ENCODE measurements around the gene FLOT1. TPM values are rescaled to one million over a fixed set of nuclear protein-coding genes. Genes with fewer than 3 reads are reported as not detected.

Gene FLOT1
- total and polyA plus RNA-seq, 8 donors: 115 to 206 (median 124) TPM

DNA sequence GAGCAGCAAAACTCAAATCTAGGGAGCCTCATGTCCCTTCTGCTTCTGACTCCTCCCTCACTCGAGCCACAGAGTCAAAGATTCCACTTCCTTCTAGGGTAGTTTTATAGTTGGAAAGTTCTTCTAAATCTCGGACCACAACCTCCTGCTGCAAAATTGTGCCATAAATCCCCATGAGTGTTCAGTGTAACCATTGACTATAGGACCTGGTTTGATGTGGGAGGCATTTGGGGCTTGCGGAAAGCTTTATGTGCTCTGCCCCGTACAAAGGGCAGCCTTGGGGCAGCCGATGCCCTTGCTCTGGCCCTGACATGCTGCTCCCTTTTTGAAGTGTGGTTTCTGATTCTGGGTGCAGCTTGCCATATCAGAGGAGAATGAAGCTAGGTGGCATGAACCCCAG is 45.5 kb upstream of the FLOT1 start:
- Histone ChIP-seq H3K9me3 (no peaks in the 10 kb centered on the region), H3K36me3 (no peaks in the 10 kb centered on the region), H3K27ac (peak overlapping the region in 1 of 2 donors; percentile 95), H3K4me1 (peaks cover under 1 to 68% of the 10 kb centered on the region in 2 donors), H3K4me3 (no peak overlapping the region), H3K27me3 (no peaks in the 10 kb centered on the region)
- no peak for DNase-seq
- peak; percentile 30 for ATAC-seq
- intact Hi-C loops (cut with DNase I): no loop called here
- TF ChIP-seq, protein P1, sequence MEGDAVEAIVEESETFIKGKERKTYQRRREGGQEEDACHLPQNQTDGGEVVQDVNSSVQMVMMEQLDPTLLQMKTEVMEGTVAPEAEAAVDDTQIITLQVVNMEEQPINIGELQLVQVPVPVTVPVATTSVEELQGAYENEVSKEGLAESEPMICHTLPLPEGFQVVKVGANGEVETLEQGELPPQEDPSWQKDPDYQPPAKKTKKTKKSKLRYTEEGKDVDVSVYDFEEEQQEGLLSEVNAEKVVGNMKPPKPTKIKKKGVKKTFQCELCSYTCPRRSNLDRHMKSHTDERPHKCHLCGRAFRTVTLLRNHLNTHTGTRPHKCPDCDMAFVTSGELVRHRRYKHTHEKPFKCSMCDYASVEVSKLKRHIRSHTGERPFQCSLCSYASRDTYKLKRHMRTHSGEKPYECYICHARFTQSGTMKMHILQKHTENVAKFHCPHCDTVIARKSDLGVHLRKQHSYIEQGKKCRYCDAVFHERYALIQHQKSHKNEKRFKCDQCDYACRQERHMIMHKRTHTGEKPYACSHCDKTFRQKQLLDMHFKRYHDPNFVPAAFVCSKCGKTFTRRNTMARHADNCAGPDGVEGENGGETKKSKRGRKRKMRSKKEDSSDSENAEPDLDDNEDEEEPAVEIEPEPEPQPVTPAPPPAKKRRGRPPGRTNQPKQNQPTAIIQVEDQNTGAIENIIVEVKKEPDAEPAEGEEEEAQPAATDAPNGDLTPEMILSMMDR (IDR thresholded peaks at IDR 0.05): no peak

DNA sequence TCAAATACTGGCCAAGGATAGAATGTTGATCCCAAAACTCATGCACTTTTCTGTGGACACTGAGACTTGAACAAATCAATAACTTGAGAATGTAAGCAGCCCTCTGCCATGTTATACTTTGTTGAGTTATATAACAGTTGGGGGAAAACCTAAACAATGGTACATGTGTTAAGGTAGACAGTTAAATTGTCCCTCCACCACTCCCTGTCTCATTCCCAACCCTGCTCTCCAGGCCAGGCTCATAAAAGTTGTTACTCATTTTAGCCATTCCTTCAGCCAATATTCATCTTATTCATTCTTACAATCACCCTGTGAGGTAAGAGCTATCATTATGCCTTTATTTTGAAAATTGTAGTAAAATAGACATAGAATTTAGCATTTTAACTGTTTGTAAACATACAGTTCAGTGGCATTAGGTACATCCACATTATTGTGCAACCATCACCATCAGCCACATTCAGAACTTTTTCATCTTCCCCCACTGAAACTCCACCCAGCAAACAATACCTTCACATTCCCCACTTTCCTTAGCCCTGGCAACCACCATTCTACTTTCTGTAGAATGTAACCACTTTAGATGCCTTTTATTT is 40.0 kb upstream of the FLOT1 start:
- intact Hi-C loops (cut with DNase I): no loop called here
- H3K36me3 ChIP-seq: no peaks in the 10 kb centered on the region
- H3K4me1 ChIP-seq: peaks cover 21 to 96% of the 10 kb centered on the region in 2 donors
- H3K4me3 ChIP-seq: no peak overlapping the region
- no peak for DNase-seq
- TF ChIP-seq, protein P1 (IDR thresholded peaks at IDR 0.05): no peak
- peak overlapping the region; percentile 94 to 95 for H3K27ac ChIP-seq
- no peaks in the 10 kb centered on the region for H3K9me3 ChIP-seq
- H3K27me3 ChIP-seq: no peaks in the 10 kb centered on the region
- peak; percentile 3 for ATAC-seq

DNA sequence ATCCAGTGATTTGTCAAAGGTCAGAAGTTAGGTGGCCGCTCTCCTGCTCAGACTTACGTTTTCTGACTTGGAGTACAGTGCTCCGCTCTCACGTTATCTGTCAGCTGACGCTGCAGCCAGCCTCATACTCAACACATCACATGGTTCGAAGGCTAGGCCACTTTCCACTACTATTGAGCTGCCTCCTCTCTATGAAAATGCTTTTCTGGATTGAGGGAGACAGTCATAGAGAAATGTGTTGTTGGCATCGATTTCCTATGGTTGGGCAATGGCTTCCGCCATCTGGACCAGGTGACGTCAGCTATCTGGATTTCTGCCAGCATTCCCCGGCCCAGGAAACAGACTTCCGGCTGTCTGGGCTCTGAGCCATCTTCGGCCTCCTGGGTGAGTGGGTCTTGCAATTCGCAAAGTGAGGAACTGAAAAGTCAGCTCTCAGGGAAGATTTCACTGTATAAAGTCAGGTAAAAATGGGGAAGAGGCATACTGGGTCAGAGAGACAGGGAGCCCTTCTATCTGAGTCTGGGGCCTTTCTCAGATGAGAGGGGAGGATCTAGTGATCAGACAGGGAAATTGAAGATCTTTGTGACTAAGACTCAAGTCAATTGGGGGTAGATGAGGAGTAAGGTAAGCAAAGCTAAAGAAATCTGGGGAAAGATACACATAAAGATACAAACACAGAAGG is 39.4 kb upstream of the FLOT1 start:
- H3K9me3 ChIP-seq: no peaks in the 10 kb centered on the region
- no peaks in the 10 kb centered on the region for H3K27me3 ChIP-seq
- H3K4me1 ChIP-seq: peaks cover 21 to 96% of the 10 kb centered on the region in 2 donors
- peak; percentile 81 for ATAC-seq
- no peaks in the 10 kb centered on the region for H3K36me3 ChIP-seq
- H3K27ac ChIP-seq: peak overlapping the region; percentile 94 to 95
- intact Hi-C loops (cut with DNase I): no loop called here
- H3K4me3 ChIP-seq: no peak overlapping the region
- TF ChIP-seq, protein P1 (IDR thresholded peaks at IDR 0.05): no peak
- DNase-seq: peak; percentile 91 to 99 (median 96)

- H3K9me3 ChIP-seq: no peaks in the 10 kb centered on the region
- no peaks in the 10 kb centered on the region for H3K27me3 ChIP-seq
- intact Hi-C loops (cut with DNase I): no loop called here
- H3K36me3 ChIP-seq: no peaks in the 10 kb centered on the region
- H3K27ac ChIP-seq: peak overlapping the region; percentile 94 to 95
- H3K4me1 ChIP-seq: peaks cover 21 to 96% of the 10 kb centered on the region in 2 donors
- ATAC-seq (no peak), DNase-seq (no peak)
- TF ChIP-seq, protein P1 (IDR thresholded peaks at IDR 0.05): no peak
- H3K4me3 ChIP-seq: no peak overlapping the region
These were observed 38.9 kb upstream of the FLOT1 start for GRCh38 chr6:30781395-30781742.

GRCh38 chr6:30780642-30780920 is 38.1 kb upstream of the FLOT1 start:
- intact Hi-C loops (cut with DNase I): no loop called here
- peaks cover 21 to 91% of the 10 kb centered on the region in 2 donors for H3K4me1 ChIP-seq

More at GRCh38 chr6:30780642-30780920, 38.1 kb upstream of the FLOT1 start:
- TF ChIP-seq, protein P1 (IDR thresholded peaks at IDR 0.05): no peak
- no peak for ATAC-seq
- DNase-seq: no peak
- H3K4me3 ChIP-seq: no peak overlapping the region
- no peaks in the 10 kb centered on the region for H3K36me3 ChIP-seq
- no peaks in the 10 kb centered on the region for H3K27me3 ChIP-seq
- H3K9me3 ChIP-seq: no peaks in the 10 kb centered on the region
- peak overlapping the region in 1 of 2 donors; percentile 95 for H3K27ac ChIP-seq
